Heart right ventricle (tissue), 16 donors: Measurements from ENCODE around the gene UCHL1. TPM values are rescaled to one million over a fixed set of nuclear protein-coding genes. Genes with fewer than 3 reads are reported as not detected.

Source experiments
- ATAC-seq, 8 donors: fragments of 200-7000 bp; cut with Tn5 transposase; one replicate each; pipeline ENCODE4 v1.9.1; 2020; ENCODE audit warnings: mild to moderate bottlenecking in 8 of 8, moderate library complexity in 8 of 8, moderate number of reproducible peaks in 1 of 8
- DNase-seq, 2 donors: peaks; one replicate each; pipeline ENCODE4 v3.0.0-alpha.2; 2020
- H3K27ac ChIP-seq, 10 donors: fragments of 200-600 bp; sonication (generic) in 2 of 10; one replicate each; pipeline versions ENCODE4 v1.5.0 to v1.8.0; 2020 to 2022; ENCODE audit warnings: mild to moderate bottlenecking in 3 of 10
- H3K27me3 ChIP-seq, 7 donors: fragments of 200-600 bp; one replicate each; pipeline ENCODE4 v1.8.0; 2021 to 2022; ENCODE audit warnings: mild to moderate bottlenecking in 2 of 7
- H3K36me3 ChIP-seq, 9 donors: fragments of 200-600 bp; sonication (generic) in 1 of 9; one replicate each; pipeline versions ENCODE4 v1.5.0 to v1.8.0; 2020 to 2022; ENCODE audit warnings: mild to moderate bottlenecking in 2 of 9
- H3K4me1 ChIP-seq, 9 donors: fragments of 200-600 bp; sonication (generic) in 1 of 9; one replicate each; pipeline versions ENCODE4 v1.5.0 to v1.8.0; 2020 to 2022; ENCODE audit warnings: mild to moderate bottlenecking in 4 of 9
- H3K4me3 ChIP-seq, 10 donors: fragments of 200-600 bp; sonication (generic) in 2 of 10; one replicate each; pipeline versions ENCODE4 v1.5.0 to v1.8.0; 2020 to 2022; ENCODE audit warnings: mild to moderate bottlenecking in 7 of 10, moderate library complexity in 2 of 10
- H3K9me3 ChIP-seq, 11 donors: fragments of 200-600 bp in 10 of 11; sonication (generic) in 2 of 11; one replicate each; pipeline versions ENCODE4 v1.5.0 to v1.8.0; 2013 to 2022; ENCODE audit warnings: mild to moderate bottlenecking in 2 of 11, control low read depth in 1 of 11, moderate library complexity in 1 of 11
- WGBS, 2 donors: extraction: QIAGEN DNeasy Blood & Tissue Kit; methylation state at CpG; one replicate each; pipeline ENCODE4 v1.1.7; 2013; ENCODE audit warnings: inconsistent platforms in 1 of 2; 5-methylcytosine and 5-hydroxymethylcytosine counted together
- intact Hi-C, 10 donors: fragments of 100-400 bp; cut with DNase I; formaldehyde crosslinking; loops; one replicate each; pipeline versions ENCODE4 v1.11.1 to v1.14.2; 2022
- polyA plus RNA-seq, 2 donors: library from polyadenylated mRNA; stranded (reverse); fragments of 200-250 nt; gene quantifications; one replicate each; pipeline ENCODE4 v1.2.3, GENCODE V29; 2013
- total RNA-seq, 10 donors: library from RNA; stranded (reverse); fragmentation: NEBNext Ultra II Directional in 3 of 10; extraction: Animal tissue kit (Norgen Biotek cat#: 25700) in 3 of 10; gene quantifications; one replicate each; pipeline versions ENCODE4 v1.2.1 to v1.2.4, GENCODE V29; 2021 to 2023
- TF ChIP-seq, protein P1 (sequence below), 9 donors: fragments of 200-600 bp; sonication (generic) in 2 of 9; IDR thresholded peaks; one replicate each; pipeline versions ENCODE4 v1.5.0 to v1.8.0; 2021 to 2022; ENCODE audit warnings: antibody characterized with exemption in 9 of 9, mild to moderate bottlenecking in 5 of 9, moderate library complexity in 1 of 9
- donor health status: Arrhythmogenic right ventricular cardiomyopathy.
- donor health status: ischemic (EF 13 %, LVEDD 7.1; RV severe dilation, severe dysfunction).
- donor health status: healthy with polysubstance abuse.
- donor health status: DM: no; HTN: yes; CAD: no.
- donor health status: DM: no; HTN: no; CAD: no.
- donor health status: ischemic (EF 25% LVEDD 6.9; RV normal size, moderate dysfunction).
- donor health status: ischemic (EF 25% LVEDD 5.7; RV mildly dilated, moderate dysfunction).
- donor health status: healthy.
- donor health status: DM: yes; HTN: yes; CAD: no.
- donor health status: Ischemic cardiomyopathy.
- donor health status: ischemic (EF 35%, LVEDD 5.7; RV mildly dilated, moderate dysfunction).
- donor health status: nonischemic (EF 11% LVEDD 7.7; RV severe dilation, severe dysfunction).
- donor health status: DM: yes; HTN: yes; CAD: no.
- donor health status: PGD.
- donor health status: ischemic (EF 29% LVEDD 5.4; RV normal size, mild dysfunction).
- donor health status: nonischemic (EF 23%, LVEDD 6.1; RV moderate dilation, normal function).

The UCHL1 gene
- total and polyA plus RNA-seq, 12 donors, result 3.2 to 75.9 (median 10.3) TPM

- intact Hi-C loops, result no loop called here
- 83 to 90% methylated on average over 3 of the region's 3 CpGs for WGBS, 2 donors
- DNase-seq (no peak), ATAC-seq (no peak)
- Histone ChIP-seq H3K27ac (no peak overlapping the region), H3K9me3 (no peaks in the 10 kb centered on the region), H3K36me3 (no peaks in the 10 kb centered on the region), H3K4me3 (no peak overlapping the region), H3K4me1 (no peaks in the 10 kb centered on the region), H3K27me3 (no peaks in the 10 kb centered on the region)
- TF ChIP-seq, protein P1, sequence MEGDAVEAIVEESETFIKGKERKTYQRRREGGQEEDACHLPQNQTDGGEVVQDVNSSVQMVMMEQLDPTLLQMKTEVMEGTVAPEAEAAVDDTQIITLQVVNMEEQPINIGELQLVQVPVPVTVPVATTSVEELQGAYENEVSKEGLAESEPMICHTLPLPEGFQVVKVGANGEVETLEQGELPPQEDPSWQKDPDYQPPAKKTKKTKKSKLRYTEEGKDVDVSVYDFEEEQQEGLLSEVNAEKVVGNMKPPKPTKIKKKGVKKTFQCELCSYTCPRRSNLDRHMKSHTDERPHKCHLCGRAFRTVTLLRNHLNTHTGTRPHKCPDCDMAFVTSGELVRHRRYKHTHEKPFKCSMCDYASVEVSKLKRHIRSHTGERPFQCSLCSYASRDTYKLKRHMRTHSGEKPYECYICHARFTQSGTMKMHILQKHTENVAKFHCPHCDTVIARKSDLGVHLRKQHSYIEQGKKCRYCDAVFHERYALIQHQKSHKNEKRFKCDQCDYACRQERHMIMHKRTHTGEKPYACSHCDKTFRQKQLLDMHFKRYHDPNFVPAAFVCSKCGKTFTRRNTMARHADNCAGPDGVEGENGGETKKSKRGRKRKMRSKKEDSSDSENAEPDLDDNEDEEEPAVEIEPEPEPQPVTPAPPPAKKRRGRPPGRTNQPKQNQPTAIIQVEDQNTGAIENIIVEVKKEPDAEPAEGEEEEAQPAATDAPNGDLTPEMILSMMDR (IDR thresholded peaks at IDR 0.05), result no peak
Measured at GRCh38 chr4:41232856-41233255, 23.9 kb upstream of the UCHL1 start.

- TF ChIP-seq, protein P1 (IDR thresholded peaks at IDR 0.05), result no peak
- no peak overlapping the region for H3K4me3 ChIP-seq
- no peak for DNase-seq
- no peaks in the 10 kb centered on the region for H3K4me1 ChIP-seq
- peaks cover 0 to 3% (median 0%) of the 10 kb centered on the region in 11 donors for H3K9me3 ChIP-seq
- no peaks in the 10 kb centered on the region for H3K27me3 ChIP-seq
- no peaks in the 10 kb centered on the region for H3K36me3 ChIP-seq
- no peak overlapping the region for H3K27ac ChIP-seq
- intact Hi-C loops, result no loop called here
- WGBS, 2 donors, result 98 to 100% methylated on average over 1 of the region's 1 CpG
- ATAC-seq, result no peak
Measured at GRCh38 chr4:41236032-41236431, 20.7 kb upstream of the UCHL1 start.

DNA sequence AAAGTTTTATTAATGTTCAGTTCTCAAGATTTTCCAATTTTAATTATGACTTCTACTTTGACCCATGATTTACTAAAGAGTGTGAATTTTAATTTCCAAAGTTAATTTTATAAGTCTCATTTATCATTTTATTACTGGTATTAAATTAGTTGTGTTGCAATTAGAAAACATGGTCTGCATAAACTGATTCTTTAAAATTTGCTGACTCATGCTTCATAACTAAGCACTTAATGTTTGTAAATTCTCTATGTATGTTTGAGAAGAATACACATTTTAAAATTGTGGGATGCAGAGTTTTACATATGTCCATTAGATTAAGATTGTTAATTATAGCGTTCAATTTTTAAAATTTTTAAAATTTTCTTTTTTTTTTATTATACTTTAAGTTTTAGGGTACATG lies 20.2 kb upstream of the UCHL1 start:
- TF ChIP-seq, protein P1 (IDR thresholded peaks at IDR 0.05), result no peak
- intact Hi-C loops, result no loop called here
- DNase-seq (no peak), ATAC-seq (no peak)
- Histone ChIP-seq H3K36me3 (no peaks in the 10 kb centered on the region), H3K27ac (no peak overlapping the region), H3K4me3 (no peak overlapping the region), H3K27me3 (no peaks in the 10 kb centered on the region), H3K9me3 (peaks cover 0 to 3% (median 0%) of the 10 kb centered on the region in 11 donors), H3K4me1 (no peaks in the 10 kb centered on the region)
- 96 to 100% methylated on average over 1 of the region's 1 CpG for WGBS, 2 donors

DNA sequence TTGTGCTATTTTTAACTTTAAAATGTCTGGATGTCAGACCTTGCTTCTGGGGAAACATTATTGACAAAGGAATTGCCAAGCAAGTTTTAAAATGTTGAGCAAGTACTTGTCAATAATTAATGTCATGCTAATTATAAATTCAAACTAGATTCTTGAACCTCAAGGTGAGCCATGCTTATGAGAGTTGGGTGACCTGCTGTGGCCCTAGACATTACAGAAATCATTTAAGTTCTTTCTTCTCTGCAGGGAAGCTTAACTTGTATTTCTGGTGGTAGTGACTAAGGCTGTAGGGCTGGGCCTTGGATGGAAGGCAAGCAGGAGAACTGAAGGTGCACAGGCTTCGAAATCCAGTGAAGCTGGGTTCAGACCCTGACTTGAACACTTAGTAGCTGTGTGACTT lies 14.8 kb upstream of the UCHL1 start:
- intact Hi-C loops, result no loop called here
- Histone ChIP-seq H3K9me3 (peaks cover 0 to 3% (median 0%) of the 10 kb centered on the region in 11 donors), H3K36me3 (no peaks in the 10 kb centered on the region), H3K27ac (no peak overlapping the region), H3K4me1 (no peaks in the 10 kb centered on the region), H3K4me3 (no peak overlapping the region), H3K27me3 (peaks cover 0 to 12% (median 4%) of the 10 kb centered on the region in 7 donors)
- WGBS, 2 donors, result 90 to 96% methylated on average over 1 of the region's 1 CpG
- ATAC-seq (no peak), DNase-seq (no peak)
- TF ChIP-seq, protein P1 (IDR thresholded peaks at IDR 0.05), result no peak
